K562 (cell line): Measurements from ENCODE around the gene SCYL1. TPM values are rescaled to one million over a fixed set of nuclear protein-coding genes. Genes with fewer than 3 reads are reported as not detected.

Experiments used
- BCOR ChIP-seq: fragments of 450-650 bp; IDR thresholded peaks from 2 replicates; pipeline ENCODE4 v1.6.1; 2016
- BRD9 ChIP-seq: fragments of 450-650 bp; IDR thresholded peaks from 2 replicates; pipeline ENCODE4 v1.6.1; 2018; ENCODE audit warnings: low read depth; ENCODE audit not compliant: partially characterized antibody
- DNMT1 ChIP-seq: fragments of 450-650 bp; IDR thresholded peaks from 2 replicates; pipeline ENCODE4 v1.6.1; 2016; ENCODE audit warnings: antibody characterized with exemption, mild to moderate bottlenecking
- HIVEP1 ChIP-seq: fragments of 250-450 bp; sonication (Bioruptor Pico); IDR thresholded peaks from 2 replicates; pipeline ENCODE4 v1.4.0; 2020; ENCODE audit warnings: mild to moderate bottlenecking
- HLTF ChIP-seq: fragments of 450-650 bp; IDR thresholded peaks from 2 replicates; pipeline ENCODE4 v1.6.1; 2016
- JUNB ChIP-seq: fragments of 450-650 bp; formaldehyde crosslinking; conservative IDR thresholded peaks from 2 replicates; pipeline ENCODE4 v1.4.0; 2020; ENCODE audit warnings: mild to moderate bottlenecking
- MAZ ChIP-seq, 2 experiments: fragments of 450-650 bp in 1 of 2; sonication (generic) in 1 of 2; formaldehyde crosslinking; IDR thresholded peaks in 1 of 2; conservative IDR thresholded peaks in 1 of 2; 2 replicates each; pipeline versions ENCODE4 v1.4.0 to v1.5.0; 2020; ENCODE audit warnings: mild to moderate bottlenecking in 1 of 2, missing genetic modification reagents in 1 of 2
- MTA1 ChIP-seq: fragments of 450-650 bp; IDR thresholded peaks from 2 replicates; pipeline ENCODE4 v1.6.1; 2017; ENCODE audit warnings: borderline replicate concordance
- NFRKB ChIP-seq: fragments of 450-650 bp; IDR thresholded peaks from 2 replicates; pipeline ENCODE4 v1.6.1; 2016; ENCODE audit warnings: low read depth
- RBM25 ChIP-seq: fragments of 200-400 bp; formaldehyde crosslinking; IDR thresholded peaks from 2 replicates; pipeline ENCODE4 v1.6.1; 2018; ENCODE audit warnings: low read length, low read depth, moderate library complexity; ENCODE audit not compliant: severe bottlenecking
- SETDB1 ChIP-seq: IDR thresholded peaks from one replicate; pipeline ENCODE4 v1.6.1; 2012; ENCODE audit warnings: low read length, control low read depth, inconsistent platforms
- SIRT6 ChIP-seq: IDR thresholded peaks from one replicate; pipeline ENCODE4 v1.6.1; 2012; ENCODE audit warnings: low read depth, mild to moderate bottlenecking, control low read depth, inconsistent platforms, low read length, moderate library complexity
- TCF7L2 ChIP-seq: fragments of 150-350 bp; IDR thresholded peaks from 2 replicates; pipeline ENCODE4 v1.6.1; 2016; ENCODE audit warnings: low read depth, mild to moderate bottlenecking, low read length, moderate library complexity
- ZBTB17 ChIP-seq: fragments of 450-650 bp; formaldehyde crosslinking; IDR thresholded peaks from 2 replicates; pipeline ENCODE4 v1.4.0; 2020; ENCODE audit warnings: mild to moderate bottlenecking
- ZKSCAN8 ChIP-seq: fragments of 200-800 bp; sonication (Bioruptor generic); IDR thresholded peaks from 2 replicates; pipeline ENCODE4 v1.6.1; 2016; ENCODE audit warnings: missing genetic modification characterization, missing compliant biosample characterization
- ZNF407 ChIP-seq: fragments of 450-650 bp; IDR thresholded peaks from 2 replicates; pipeline ENCODE4 v1.6.1; 2016; ENCODE audit warnings: low read depth
- ZNF583 ChIP-seq: fragments of 250-450 bp; sonication (Bioruptor Pico); IDR thresholded peaks from 2 replicates; pipeline ENCODE4 v1.4.0; 2020
- polyA plus RNA-seq, 8 experiments: library from polyadenylated mRNA; depleted of rRNA in 4 of 8; stranded (reverse) in 5 of 8; unstranded in 3 of 8; fragments of >200 nt; fragmentation: Nextera tagmentation in 2 of 8; fragmentation: Illumina TruSeq in 1 of 8; extraction: Ambion mirVana in 2 of 8; extraction: Trizol in 1 of 8; gene quantifications; 2 replicates each; pipeline versions ENCODE4 v1.2.1 to v1.2.3, GENCODE V29; 2011 to 2014; ENCODE audit warnings: inconsistent platforms in 1 of 8, missing spikeins in 1 of 8
- total RNA-seq, 7 experiments: library from RNA; depleted of rRNA in 6 of 7; stranded (reverse); fragments of >200 nt in 6 of 7; fragmentation: Illumina TruSeq in 2 of 7; extraction: Trizol in 2 of 7; gene quantifications; 2 replicates each; pipeline versions ENCODE4 v1.2.1 to v1.2.3, GENCODE V29; 2011 to 2021; ENCODE audit warnings: low replicate concordance in 1 of 7
- TF ChIP-seq, protein P1 (sequence below), 2 experiments: fragments of 450-650 bp in 1 of 2; IDR thresholded peaks; 2 replicates each; pipeline ENCODE4 v1.6.1; 2011 to 2017; ENCODE audit warnings: low read depth in 2 of 2, antibody characterized with exemption in 1 of 2, borderline replicate concordance in 1 of 2, low read length in 1 of 2, mild to moderate bottlenecking in 1 of 2, mixed read lengths in 1 of 2; ENCODE audit not compliant: control insufficient read depth in 1 of 2

SCYL1 gene
- total and polyA plus RNA-seq, 9 of the 15 experiments (the other 6 are each of a cell fraction or from before 2014, with no cell fraction given) = 1.9 to 145 (median 57.6) TPM

GRCh38 chr11:65491614-65492386, 33.1 kb upstream of the SCYL1 start (continued):
- TF ChIP-seq MAZ (CRISPR knock-in tag; conservative IDR thresholded peaks at IDR 0.05 in 1 of 2, IDR thresholded peaks at IDR 0.05 in 1 of 2) (peak in 1 of 2 experiments; percentile 15; a peak in 1 of 4 replicates), DNMT1 (no peak), ZNF583 (CRISPR knock-in tag) (0 out of 2 replicates have a peak, but pooled peaks have one; percentile 35), NFRKB (peak; percentile 34; the same call in 1 of the 2 replicates), TCF7L2 (no peak), SETDB1 (no peak), HIVEP1 (CRISPR knock-in tag) (0 out of 2 replicates have a peak, but pooled peaks have one; percentile 49), SIRT6 (no peak), RBM25 (no peak), HLTF (0 out of 2 replicates have a peak, but pooled peaks have one; percentile 32), ZNF407 (no peak), BRD9 (no peak), ZBTB17 (CRISPR knock-in tag) (0 out of 2 replicates have a peak, but pooled peaks have one; percentile 17), MTA1 (peak; percentile 31; the same call in 1 of the 2 replicates), BCOR (no peak), JUNB (CRISPR knock-in tag) (peak; percentile 56; the same call in 1 of the 2 replicates), ZKSCAN8 (no peak; the same call in 1 of the 2 replicates)
- TF ChIP-seq, protein P1, sequence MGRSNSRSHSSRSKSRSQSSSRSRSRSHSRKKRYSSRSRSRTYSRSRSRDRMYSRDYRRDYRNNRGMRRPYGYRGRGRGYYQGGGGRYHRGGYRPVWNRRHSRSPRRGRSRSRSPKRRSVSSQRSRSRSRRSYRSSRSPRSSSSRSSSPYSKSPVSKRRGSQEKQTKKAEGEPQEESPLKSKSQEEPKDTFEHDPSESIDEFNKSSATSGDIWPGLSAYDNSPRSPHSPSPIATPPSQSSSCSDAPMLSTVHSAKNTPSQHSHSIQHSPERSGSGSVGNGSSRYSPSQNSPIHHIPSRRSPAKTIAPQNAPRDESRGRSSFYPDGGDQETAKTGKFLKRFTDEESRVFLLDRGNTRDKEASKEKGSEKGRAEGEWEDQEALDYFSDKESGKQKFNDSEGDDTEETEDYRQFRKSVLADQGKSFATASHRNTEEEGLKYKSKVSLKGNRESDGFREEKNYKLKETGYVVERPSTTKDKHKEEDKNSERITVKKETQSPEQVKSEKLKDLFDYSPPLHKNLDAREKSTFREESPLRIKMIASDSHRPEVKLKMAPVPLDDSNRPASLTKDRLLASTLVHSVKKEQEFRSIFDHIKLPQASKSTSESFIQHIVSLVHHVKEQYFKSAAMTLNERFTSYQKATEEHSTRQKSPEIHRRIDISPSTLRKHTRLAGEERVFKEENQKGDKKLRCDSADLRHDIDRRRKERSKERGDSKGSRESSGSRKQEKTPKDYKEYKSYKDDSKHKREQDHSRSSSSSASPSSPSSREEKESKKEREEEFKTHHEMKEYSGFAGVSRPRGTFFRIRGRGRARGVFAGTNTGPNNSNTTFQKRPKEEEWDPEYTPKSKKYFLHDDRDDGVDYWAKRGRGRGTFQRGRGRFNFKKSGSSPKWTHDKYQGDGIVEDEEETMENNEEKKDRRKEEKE (IDR thresholded peaks at IDR 0.05; ENCODE audit: borderline replicate concordance in 1 of 2, control insufficient read depth in 1 of 2, low read depth in 2 of 2, low read length in 1 of 2) = no peak
